Keratinocyte (primary cell): Measurements from ENCODE around the gene SPDL1.

Source experiments
- EZH2 ChIP-seq: IDR thresholded peaks from one replicate; pipeline ENCODE4 v1.6.1; 2012; ENCODE audit warnings: inconsistent platforms, mild to moderate bottlenecking, low read length, moderate library complexity
- TF ChIP-seq, protein P1 (sequence below), 3 experiments: IDR thresholded peaks in 1 of 3; conservative IDR thresholded peaks in 1 of 3; optimal IDR thresholded peaks in 1 of 3; 2 replicates in 2 of 3; 3 replicates in 1 of 3; pipeline versions ENCODE3 to v1.5.1; 2011; ENCODE audit warnings: low read length in 3 of 3, mild to moderate bottlenecking in 3 of 3, moderate library complexity in 2 of 3, control low read depth in 1 of 3, inconsistent platforms in 1 of 3; ENCODE audit not compliant: insufficient read depth in 2 of 3; ENCODE audit errors: extremely low read depth in 1 of 3

DNA sequence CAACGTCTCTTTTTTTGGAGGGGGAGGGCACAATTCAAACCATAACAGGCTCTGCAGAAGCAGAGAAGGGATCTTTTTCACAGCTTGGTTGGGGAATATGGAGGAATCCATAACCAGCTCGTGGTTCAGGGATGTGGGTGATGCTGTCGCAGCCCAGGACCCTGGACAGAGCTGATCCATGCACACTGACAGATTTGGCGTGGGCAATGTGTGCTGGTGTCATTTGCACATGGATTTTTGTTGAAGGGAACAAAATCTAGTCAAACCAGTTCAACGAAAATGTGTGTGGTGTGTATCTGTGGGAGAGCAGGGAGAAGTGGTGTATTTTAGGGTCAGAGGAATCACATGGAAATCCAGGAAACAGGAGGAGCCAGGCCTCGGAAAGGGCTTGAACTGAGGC lies 57.7 kb downstream of the SPDL1 start:
- TF ChIP-seq, protein P1, sequence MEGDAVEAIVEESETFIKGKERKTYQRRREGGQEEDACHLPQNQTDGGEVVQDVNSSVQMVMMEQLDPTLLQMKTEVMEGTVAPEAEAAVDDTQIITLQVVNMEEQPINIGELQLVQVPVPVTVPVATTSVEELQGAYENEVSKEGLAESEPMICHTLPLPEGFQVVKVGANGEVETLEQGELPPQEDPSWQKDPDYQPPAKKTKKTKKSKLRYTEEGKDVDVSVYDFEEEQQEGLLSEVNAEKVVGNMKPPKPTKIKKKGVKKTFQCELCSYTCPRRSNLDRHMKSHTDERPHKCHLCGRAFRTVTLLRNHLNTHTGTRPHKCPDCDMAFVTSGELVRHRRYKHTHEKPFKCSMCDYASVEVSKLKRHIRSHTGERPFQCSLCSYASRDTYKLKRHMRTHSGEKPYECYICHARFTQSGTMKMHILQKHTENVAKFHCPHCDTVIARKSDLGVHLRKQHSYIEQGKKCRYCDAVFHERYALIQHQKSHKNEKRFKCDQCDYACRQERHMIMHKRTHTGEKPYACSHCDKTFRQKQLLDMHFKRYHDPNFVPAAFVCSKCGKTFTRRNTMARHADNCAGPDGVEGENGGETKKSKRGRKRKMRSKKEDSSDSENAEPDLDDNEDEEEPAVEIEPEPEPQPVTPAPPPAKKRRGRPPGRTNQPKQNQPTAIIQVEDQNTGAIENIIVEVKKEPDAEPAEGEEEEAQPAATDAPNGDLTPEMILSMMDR (optimal IDR thresholded peaks at IDR 0.05 in 1 of 3, IDR thresholded peaks at IDR 0.05 in 1 of 3, conservative IDR thresholded peaks at IDR 0.05 in 1 of 3; ENCODE audit: extremely low read depth in 1 of 3, insufficient read depth in 2 of 3, low read length in 3 of 3): no peak
- TF ChIP-seq EZH2: no peak
